Activated T-helper 17 cell treated with anti-CD3 and anti-CD28 coated beads, Interleukin-2, amount 50 U/mL, for 72 hours (primary cell): ENCODE measurements around the gene LCN12. TPM values are rescaled to one million over a fixed set of nuclear protein-coding genes. Genes with fewer than 3 reads are reported as not detected.
"Not testable (repeated sequence)": the region's sequence is repeated elsewhere in the genome, so short reads cannot be mapped to it uniquely, and the experiment has no call there.

Experiments
- ATAC-seq: fragments of 150-1000 bp; cut with Tn5 transposase; replicated peaks from 2 replicates; pipeline ENCODE4 v1.10.0; 2021; ENCODE audit warnings: mild to moderate bottlenecking, moderate library complexity
- H3K27ac Mint-ChIP-seq: one replicate; pipeline ENCODE4 v1.8.0; 2022; ENCODE audit warnings: mixed read lengths
- H3K27me3 Mint-ChIP-seq: one replicate; pipeline ENCODE4 v1.8.0; 2022; ENCODE audit warnings: mixed read lengths
- H3K36me3 Mint-ChIP-seq: one replicate; pipeline ENCODE4 v1.8.0; 2022; ENCODE audit warnings: low read depth, mild to moderate bottlenecking, mixed read lengths
- H3K4me1 Mint-ChIP-seq: one replicate; pipeline ENCODE4 v1.8.0; 2022; ENCODE audit warnings: mixed read lengths
- H3K4me3 Mint-ChIP-seq: one replicate; pipeline ENCODE4 v1.8.0; 2022; ENCODE audit warnings: mild to moderate bottlenecking, mixed read lengths
- H3K9me3 Mint-ChIP-seq: one replicate; pipeline ENCODE4 v1.8.0; 2022; ENCODE audit warnings: mixed read lengths
- total RNA-seq, 2 donors: library from RNA; stranded (reverse); gene quantifications; one replicate each; pipeline ENCODE4 v1.2.3, GENCODE V29; 2022

The LCN12 gene
- total RNA-seq, 2 donors from 2014 or later, result 0.54 to 2.4 TPM

DNA sequence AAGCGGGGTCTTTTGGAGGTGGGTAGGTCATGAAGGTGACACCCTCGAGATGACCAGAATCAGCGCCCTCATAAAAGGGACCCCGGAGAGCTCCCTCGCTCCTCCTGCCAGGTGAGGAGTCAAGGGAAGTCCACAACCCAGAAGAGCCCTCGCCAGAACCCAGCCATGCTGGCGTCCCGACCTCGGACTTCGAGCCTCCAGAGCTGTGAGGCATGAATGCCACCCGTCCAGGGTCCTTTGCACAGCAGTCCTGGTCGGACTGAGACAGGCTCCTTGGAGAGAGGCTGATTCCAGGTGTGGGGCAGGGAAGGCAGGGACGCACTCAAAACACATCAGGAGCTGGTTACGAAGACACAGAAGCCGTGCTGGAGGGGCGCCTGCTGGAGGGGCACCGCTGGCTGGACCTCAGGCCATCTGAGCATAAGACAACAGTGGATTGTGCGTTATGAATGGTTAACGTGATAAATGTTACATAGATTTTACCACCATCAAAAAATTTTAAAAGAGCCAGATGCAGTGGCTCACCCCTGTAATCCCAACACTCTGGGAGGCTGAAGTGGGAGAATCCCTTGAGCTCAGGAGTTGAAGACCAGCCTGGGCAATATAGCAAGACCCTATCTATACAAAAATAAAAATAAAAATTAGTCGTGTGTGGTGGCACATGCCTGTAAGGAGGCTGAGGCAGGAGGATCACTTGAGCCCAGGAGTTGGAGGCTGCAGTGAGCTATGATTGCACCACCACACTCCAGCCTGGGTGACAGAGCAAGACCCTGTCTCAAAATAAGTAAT, 50.0 kb downstream of the LCN12 start:
- H3K4me1 Mint-ChIP-seq, result peaks cover 21% of the 10 kb centered on the region

GRCh38 chr9:137002646-137003041, 50.6 kb downstream of the LCN12 start:
- H3K27me3 Mint-ChIP-seq, result no peaks in the 10 kb centered on the region
- H3K27ac Mint-ChIP-seq, result no peak overlapping the region
- peaks cover 18% of the 10 kb centered on the region for H3K4me1 Mint-ChIP-seq
- H3K4me3 Mint-ChIP-seq, result no peak overlapping the region
- ATAC-seq, result no peak
- H3K9me3 Mint-ChIP-seq, result no peaks in the 10 kb centered on the region
- no peaks in the 10 kb centered on the region for H3K36me3 Mint-ChIP-seq

More for the DNA sequence above, 50.0 kb downstream of the LCN12 start:
- Mint-ChIP-seq H3K27ac (no peak overlapping the region), H3K4me3 (no peak overlapping the region), H3K27me3 (no peaks in the 10 kb centered on the region), H3K9me3 (no peaks in the 10 kb centered on the region), H3K36me3 (no peaks in the 10 kb centered on the region)
- ATAC-seq, result no peak

DNA sequence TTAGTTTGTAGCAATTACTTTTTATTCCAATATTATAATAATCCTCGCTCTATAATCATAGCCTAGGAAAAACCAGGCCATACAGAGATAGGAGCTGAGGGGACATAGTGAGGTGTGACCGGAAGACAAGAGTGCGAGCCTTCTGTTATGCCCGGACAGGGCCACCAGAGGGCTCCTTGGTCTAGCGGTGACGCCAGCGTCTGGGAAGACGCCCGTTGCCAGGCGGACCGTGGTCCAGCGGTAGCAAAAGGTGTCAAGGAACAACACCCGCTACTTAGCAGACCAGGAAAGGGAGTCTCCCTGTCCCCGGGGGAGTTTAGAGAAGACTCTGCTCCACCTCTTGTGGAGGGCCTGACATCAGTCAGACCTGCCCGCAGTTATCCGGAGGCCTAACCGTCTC, 52.2 kb downstream of the LCN12 start:
- not testable (repeated sequence) for H3K9me3 Mint-ChIP-seq, H3K4me3 Mint-ChIP-seq

More for the DNA sequence above, 52.2 kb downstream of the LCN12 start:
- H3K27me3 Mint-ChIP-seq, H3K4me1 Mint-ChIP-seq, H3K36me3 Mint-ChIP-seq, H3K27ac Mint-ChIP-seq, ATAC-seq: not testable (repeated sequence)

Other genes starting within 250 kb of the LCN12 start
- gene DIPK1B, start 239.7 kb upstream of the LCN12 start, total RNA-seq, result not detected
- gene LCN10, start 209.3 kb upstream of the LCN12 start, total RNA-seq, result 1 to 10 TPM; 1.0 to 1.8 TPM
- gene LCN6, start 203.7 kb upstream of the LCN12 start, total RNA-seq, result not detected
- not detected for gene LCN8, start 194.0 kb upstream of the LCN12 start, total RNA-seq
- not detected for gene LCN15, start 187.8 kb upstream of the LCN12 start, total RNA-seq
- gene TMEM141, start 160.9 kb upstream of the LCN12 start, total RNA-seq, result 10 to 100 TPM; 30.1 to 30.7 TPM
- 1 to 10 TPM in 1 of 2 donors, under 1 TPM in 1; 0.41 to 2.1 TPM for gene CCDC183, start 155.9 kb upstream of the LCN12 start, total RNA-seq
- gene RABL6, start 144.3 kb upstream of the LCN12 start, total RNA-seq, result 100 to 1,000 TPM in 1 of 2 donors, 10 to 100 TPM in 1; 51.5 to 108 TPM
- gene AJM1, start 109.8 kb upstream of the LCN12 start, total RNA-seq, result 10 to 100 TPM in 1 of 2 donors, 1 to 10 TPM in 1; 4.3 to 12.9 TPM
- gene PHPT1, start 102.9 kb upstream of the LCN12 start, total RNA-seq, result 100 to 1,000 TPM; 138 to 194 TPM
- gene MAMDC4, start 99.9 kb upstream of the LCN12 start, total RNA-seq, result 10 to 100 TPM; 18.6 to 27.4 TPM
- gene EDF1, start 86.0 kb upstream of the LCN12 start, total RNA-seq, result 100 to 1,000 TPM; 221 to 265 TPM
- 10 to 100 TPM; 54.4 to 56.8 TPM for gene TRAF2, start 65.8 kb upstream of the LCN12 start, total RNA-seq
- gene FBXW5, start 7.5 kb upstream of the LCN12 start, total RNA-seq, result 10 to 100 TPM; 91.0 to 99.2 TPM
- gene C8G, start 7.0 kb upstream of the LCN12 start, total RNA-seq, result 1 to 10 TPM in 1 of 2 donors, not detected in 1; 3.1 TPM
- 1 to 10 TPM in 1 of 2 donors, not detected in 1; 1.3 TPM for gene PTGDS, start 25.2 kb downstream of the LCN12 start, total RNA-seq
- under 1 TPM in 1 of 2 donors, not detected in 1; 0.11 TPM for gene LCNL1, start 30.7 kb downstream of the LCN12 start, total RNA-seq
- 10 to 100 TPM; 31.1 to 49.1 TPM for gene PAXX, start 40.1 kb downstream of the LCN12 start, total RNA-seq
- under 1 TPM in 1 of 2 donors, not detected in 1; 0.26 TPM for gene CLIC3, start 44.3 kb downstream of the LCN12 start, total RNA-seq
- 10 to 100 TPM; 43.0 to 63.9 TPM for gene ABCA2, start 76.0 kb downstream of the LCN12 start, total RNA-seq
- gene FUT7, start 79.8 kb downstream of the LCN12 start, total RNA-seq, result 10 to 100 TPM; 12.1 to 27.9 TPM
- 10 to 100 TPM; 66.3 to 96.1 TPM for gene NPDC1, start 93.9 kb downstream of the LCN12 start, total RNA-seq
- under 1 TPM; 0.39 to 0.69 TPM for gene ENTPD2, start 101.8 kb downstream of the LCN12 start, total RNA-seq
- gene SAPCD2, start 118.3 kb downstream of the LCN12 start, total RNA-seq, result 10 to 100 TPM in 1 of 2 donors, 1 to 10 TPM in 1; 5.6 to 21.9 TPM
- 10 to 100 TPM; 27.9 to 33.0 TPM for gene UAP1L1, start 125.2 kb downstream of the LCN12 start, total RNA-seq
- gene MAN1B1, start 134.7 kb downstream of the LCN12 start, total RNA-seq, result 10 to 100 TPM; 38.2 to 67.6 TPM
- 100 to 1,000 TPM; 219 to 255 TPM for gene DPP7, start 162.5 kb downstream of the LCN12 start, total RNA-seq
- gene GRIN1, start 186.9 kb downstream of the LCN12 start, total RNA-seq, result 1 to 10 TPM in 1 of 2 donors, under 1 TPM in 1; 0.06 to 1.2 TPM
- gene LRRC26, start 217.8 kb downstream of the LCN12 start, total RNA-seq, result not detected
- gene TMEM210, start 219.8 kb downstream of the LCN12 start, total RNA-seq, result not detected
- gene ANAPC2, start 236.3 kb downstream of the LCN12 start, total RNA-seq, result 10 to 100 TPM; 50.6 to 53.1 TPM
- gene SSNA1, start 236.4 kb downstream of the LCN12 start, total RNA-seq, result 10 to 100 TPM; 43.7 to 84.7 TPM
- 1 to 10 TPM; 5.5 to 9.4 TPM for gene TPRN, start 248.5 kb downstream of the LCN12 start, total RNA-seq